GM19438 (cell line): Measurements from ENCODE around the gene DLG5.

Experiments
- ATAC-seq: cut with Tn5 transposase; IDR thresholded peaks from one replicate; pipeline ENCODE4 v1.9.1; 2021; ENCODE audit warnings: low read depth; ENCODE audit not compliant: unreplicated experiment

Gene DLG5

GRCh38 chr10:77828377-77828776 lies 98.2 kb downstream of the DLG5 start:
- ATAC-seq = no peak

- no peak for ATAC-seq
Observed at GRCh38 chr10:77827366-77827765, 99.2 kb downstream of the DLG5 start.

GRCh38 chr10:77825965-77826364 lies 100.6 kb downstream of the DLG5 start:
- no peak for ATAC-seq

GRCh38 chr10:77824908-77825307 lies 101.6 kb downstream of the DLG5 start:
- ATAC-seq = no peak

GRCh38 chr10:77823811-77824542 lies 102.6 kb downstream of the DLG5 start:
- no peak for ATAC-seq

- ATAC-seq = no peak
Observed at GRCh38 chr10:77821551-77821950, 105.0 kb downstream of the DLG5 start.

- ATAC-seq = no peak
Observed at GRCh38 chr10:77821036-77821435, 105.5 kb downstream of the DLG5 start.

- no peak for ATAC-seq
Observed at GRCh38 chr10:77820349-77820748, 106.2 kb downstream of the DLG5 start.

GRCh38 chr10:77819210-77820112 lies 107.1 kb downstream of the DLG5 start:
- no peak for ATAC-seq

- ATAC-seq = no peak
Observed at GRCh38 chr10:77818378-77818777, 108.2 kb downstream of the DLG5 start.

GRCh38 chr10:77817541-77817940 lies 109.0 kb downstream of the DLG5 start:
- no peak for ATAC-seq

- no peak for ATAC-seq
Observed at GRCh38 chr10:77816311-77816710, 110.2 kb downstream of the DLG5 start.

GRCh38 chr10:77812741-77813140 lies 113.8 kb downstream of the DLG5 start:
- ATAC-seq = no peak

- ATAC-seq = no peak
Observed at GRCh38 chr10:77811831-77812430, 114.6 kb downstream of the DLG5 start.

- no peak for ATAC-seq
Observed at GRCh38 chr10:77810446-77811335, 115.9 kb downstream of the DLG5 start.

GRCh38 chr10:77809336-77809735 lies 117.2 kb downstream of the DLG5 start:
- ATAC-seq = no peak

GRCh38 chr10:77807706-77808105 lies 118.8 kb downstream of the DLG5 start:
- ATAC-seq = no peak

- no peak for ATAC-seq
Observed at GRCh38 chr10:77806511-77807157, 119.9 kb downstream of the DLG5 start.

GRCh38 chr10:77805676-77806075 lies 120.9 kb downstream of the DLG5 start:
- no peak for ATAC-seq

- ATAC-seq = no peak
Observed at GRCh38 chr10:77804371-77804770, 122.2 kb downstream of the DLG5 start.
